Measurements from ENCODE around the gene B3GAT1.

DNA sequence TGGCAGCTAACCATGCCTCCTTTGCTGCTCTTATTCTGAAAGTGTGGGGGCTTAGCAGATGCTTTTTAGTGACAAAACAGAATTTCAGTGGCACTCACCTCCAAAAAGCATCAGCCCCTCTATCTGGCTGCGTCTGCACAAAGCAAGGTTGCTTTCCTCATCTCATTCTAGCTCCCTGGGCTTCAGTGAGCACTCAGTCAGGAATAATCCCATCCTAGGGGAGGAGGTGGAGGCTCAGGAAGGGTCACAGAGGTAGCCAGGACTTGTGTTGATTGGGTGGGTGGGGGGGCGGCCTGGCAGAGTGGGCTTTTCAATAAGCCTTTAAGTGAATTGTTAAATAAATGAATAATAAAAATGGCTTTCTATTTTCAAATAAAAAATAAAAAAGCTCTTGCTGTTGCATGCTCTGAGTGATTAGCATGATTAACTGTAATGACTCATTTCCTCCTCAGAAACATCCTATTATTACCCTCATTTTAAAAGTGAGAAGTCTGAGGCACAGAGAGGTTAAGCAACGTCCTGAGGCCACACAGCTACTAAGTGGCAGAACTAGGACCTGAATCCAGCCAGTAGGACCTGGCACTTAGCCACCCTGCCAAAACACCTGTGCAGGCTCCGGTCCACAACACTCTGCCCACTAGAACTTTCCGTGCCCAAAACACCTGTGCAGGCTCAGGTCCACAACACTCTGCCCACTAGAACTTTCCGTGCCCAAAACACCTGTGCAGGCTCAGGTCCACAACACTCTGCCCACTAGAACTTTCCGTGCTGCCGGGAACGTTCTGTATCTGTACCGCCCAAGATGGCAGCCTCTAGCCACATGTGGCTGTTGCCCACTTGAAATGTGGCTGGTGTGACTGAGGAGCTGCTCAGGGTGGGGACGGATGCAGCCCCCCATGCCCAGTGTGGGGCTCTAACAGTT lies 5.5 kb downstream of the B3GAT1 start:
- TF ChIP-seq, protein P1, sequence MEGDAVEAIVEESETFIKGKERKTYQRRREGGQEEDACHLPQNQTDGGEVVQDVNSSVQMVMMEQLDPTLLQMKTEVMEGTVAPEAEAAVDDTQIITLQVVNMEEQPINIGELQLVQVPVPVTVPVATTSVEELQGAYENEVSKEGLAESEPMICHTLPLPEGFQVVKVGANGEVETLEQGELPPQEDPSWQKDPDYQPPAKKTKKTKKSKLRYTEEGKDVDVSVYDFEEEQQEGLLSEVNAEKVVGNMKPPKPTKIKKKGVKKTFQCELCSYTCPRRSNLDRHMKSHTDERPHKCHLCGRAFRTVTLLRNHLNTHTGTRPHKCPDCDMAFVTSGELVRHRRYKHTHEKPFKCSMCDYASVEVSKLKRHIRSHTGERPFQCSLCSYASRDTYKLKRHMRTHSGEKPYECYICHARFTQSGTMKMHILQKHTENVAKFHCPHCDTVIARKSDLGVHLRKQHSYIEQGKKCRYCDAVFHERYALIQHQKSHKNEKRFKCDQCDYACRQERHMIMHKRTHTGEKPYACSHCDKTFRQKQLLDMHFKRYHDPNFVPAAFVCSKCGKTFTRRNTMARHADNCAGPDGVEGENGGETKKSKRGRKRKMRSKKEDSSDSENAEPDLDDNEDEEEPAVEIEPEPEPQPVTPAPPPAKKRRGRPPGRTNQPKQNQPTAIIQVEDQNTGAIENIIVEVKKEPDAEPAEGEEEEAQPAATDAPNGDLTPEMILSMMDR (conservative IDR thresholded peaks at IDR 0.05; ENCODE audit: low read depth, low read length), result no peak
- no peak for TF ChIP-seq EZH2 (IDR thresholded peaks at IDR 0.05; ENCODE audit: borderline replicate concordance, low read depth, low read length, poor library complexity, severe bottlenecking)

Data from A673 (cell line).